ENCODE measurements around the gene GFER. TPM values are rescaled to one million over a fixed set of nuclear protein-coding genes. Genes with fewer than 3 reads are reported as not detected.

The GFER gene
- total and polyA plus RNA-seq, 9 of the 15 experiments (the other 6 are each of a cell fraction or from before 2014, with no cell fraction given) = 4.3 to 53.7 (median 19.8) TPM

- TF ChIP-seq AFF4 (CRISPR knock-in tag; IDR thresholded peaks at IDR 0.05) (0 out of 2 replicates have a peak, but pooled peaks have one; percentile 40), TFAP4 (CRISPR knock-in tag; IDR thresholded peaks at IDR 0.05; ENCODE audit: borderline replicate concordance) (peak; percentile 80; the same call in 1 of the 2 replicates), MNT (conservative IDR thresholded peaks at IDR 0.05) (0 out of 4 replicates have a peak, but pooled peaks of 1 of the 2 experiments have one; percentile 18), ARID1B (IDR thresholded peaks at IDR 0.05) (peak; percentile 28; the same call in 1 of the 2 replicates), RBFOX2 (IDR thresholded peaks at IDR 0.05; ENCODE audit: low read depth, low read length) (peak; percentile 35; the same call in 1 of the 2 replicates), NR2C1 (IDR thresholded peaks at IDR 0.05) (no peak), NR2C1 (tag; IDR thresholded peaks at IDR 0.05) (no peak), ZNF449 (CRISPR knock-in tag; IDR thresholded peaks at IDR 0.05) (no peak), DPF2 (IDR thresholded peaks at IDR 0.05) (peak; percentile 35; the same call in 1 of the 2 replicates), ZNF445 (CRISPR knock-in tag; IDR thresholded peaks at IDR 0.05; ENCODE audit: low read depth) (no peak), ZNF395 (CRISPR knock-in tag; IDR thresholded peaks at IDR 0.05) (0 out of 2 replicates have a peak, but pooled peaks have one; percentile 1), DMBX1 (CRISPR knock-in tag; IDR thresholded peaks at IDR 0.05; ENCODE audit: borderline replicate concordance) (no peak), ATF7 (IDR thresholded peaks at IDR 0.05) (peak; percentile 96), PATZ1 (CRISPR knock-in tag; IDR thresholded peaks at IDR 0.05; ENCODE audit: borderline replicate concordance) (no peak)
These were observed 6.5 kb downstream of the GFER start (continued) for GRCh38 chr16:1990351-1991134.
